HL-60 (cell line): ENCODE measurements around the gene PHF11.

Experiments
- POLR2AphosphoS5 ChIP-seq: IDR thresholded peaks from 2 replicates; pipeline ENCODE4 v1.6.1; 2012; ENCODE audit warnings: low read depth
- TF ChIP-seq, protein P1 (sequence below): IDR thresholded peaks from one replicate; pipeline ENCODE4 v1.5.1; 2011; ENCODE audit warnings: low read length, control low read depth, inconsistent platforms; ENCODE audit not compliant: insufficient read depth
- TF ChIP-seq, protein P2 (sequence below): IDR thresholded peaks from 2 replicates; pipeline ENCODE4 v1.6.1; 2012; ENCODE audit warnings: low read depth; ENCODE audit not compliant: insufficient replicate concordance

DNA sequence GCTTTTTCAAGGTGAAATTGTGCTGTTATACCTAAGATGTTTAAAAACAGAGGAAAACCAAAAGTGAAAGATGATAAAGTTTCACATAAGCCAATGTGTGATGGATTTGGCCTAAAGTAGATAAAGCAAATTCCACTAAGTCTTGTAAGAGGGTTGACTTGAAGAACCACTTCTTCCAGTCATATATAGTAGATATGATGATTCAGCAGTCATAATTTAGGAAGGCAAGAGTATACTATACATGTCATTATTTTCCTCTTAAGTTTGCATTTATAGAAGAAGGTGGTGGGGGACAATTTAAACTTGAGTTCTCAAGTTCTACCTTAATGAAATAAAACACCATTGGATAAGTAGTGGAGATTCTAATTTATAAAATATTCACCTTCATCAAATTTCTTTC is 37.3 kb downstream of the PHF11 start:
- TF ChIP-seq POLR2AphosphoS5 = no peak
- TF ChIP-seq, protein P1, sequence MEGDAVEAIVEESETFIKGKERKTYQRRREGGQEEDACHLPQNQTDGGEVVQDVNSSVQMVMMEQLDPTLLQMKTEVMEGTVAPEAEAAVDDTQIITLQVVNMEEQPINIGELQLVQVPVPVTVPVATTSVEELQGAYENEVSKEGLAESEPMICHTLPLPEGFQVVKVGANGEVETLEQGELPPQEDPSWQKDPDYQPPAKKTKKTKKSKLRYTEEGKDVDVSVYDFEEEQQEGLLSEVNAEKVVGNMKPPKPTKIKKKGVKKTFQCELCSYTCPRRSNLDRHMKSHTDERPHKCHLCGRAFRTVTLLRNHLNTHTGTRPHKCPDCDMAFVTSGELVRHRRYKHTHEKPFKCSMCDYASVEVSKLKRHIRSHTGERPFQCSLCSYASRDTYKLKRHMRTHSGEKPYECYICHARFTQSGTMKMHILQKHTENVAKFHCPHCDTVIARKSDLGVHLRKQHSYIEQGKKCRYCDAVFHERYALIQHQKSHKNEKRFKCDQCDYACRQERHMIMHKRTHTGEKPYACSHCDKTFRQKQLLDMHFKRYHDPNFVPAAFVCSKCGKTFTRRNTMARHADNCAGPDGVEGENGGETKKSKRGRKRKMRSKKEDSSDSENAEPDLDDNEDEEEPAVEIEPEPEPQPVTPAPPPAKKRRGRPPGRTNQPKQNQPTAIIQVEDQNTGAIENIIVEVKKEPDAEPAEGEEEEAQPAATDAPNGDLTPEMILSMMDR = no peak
- TF ChIP-seq, protein P2, sequence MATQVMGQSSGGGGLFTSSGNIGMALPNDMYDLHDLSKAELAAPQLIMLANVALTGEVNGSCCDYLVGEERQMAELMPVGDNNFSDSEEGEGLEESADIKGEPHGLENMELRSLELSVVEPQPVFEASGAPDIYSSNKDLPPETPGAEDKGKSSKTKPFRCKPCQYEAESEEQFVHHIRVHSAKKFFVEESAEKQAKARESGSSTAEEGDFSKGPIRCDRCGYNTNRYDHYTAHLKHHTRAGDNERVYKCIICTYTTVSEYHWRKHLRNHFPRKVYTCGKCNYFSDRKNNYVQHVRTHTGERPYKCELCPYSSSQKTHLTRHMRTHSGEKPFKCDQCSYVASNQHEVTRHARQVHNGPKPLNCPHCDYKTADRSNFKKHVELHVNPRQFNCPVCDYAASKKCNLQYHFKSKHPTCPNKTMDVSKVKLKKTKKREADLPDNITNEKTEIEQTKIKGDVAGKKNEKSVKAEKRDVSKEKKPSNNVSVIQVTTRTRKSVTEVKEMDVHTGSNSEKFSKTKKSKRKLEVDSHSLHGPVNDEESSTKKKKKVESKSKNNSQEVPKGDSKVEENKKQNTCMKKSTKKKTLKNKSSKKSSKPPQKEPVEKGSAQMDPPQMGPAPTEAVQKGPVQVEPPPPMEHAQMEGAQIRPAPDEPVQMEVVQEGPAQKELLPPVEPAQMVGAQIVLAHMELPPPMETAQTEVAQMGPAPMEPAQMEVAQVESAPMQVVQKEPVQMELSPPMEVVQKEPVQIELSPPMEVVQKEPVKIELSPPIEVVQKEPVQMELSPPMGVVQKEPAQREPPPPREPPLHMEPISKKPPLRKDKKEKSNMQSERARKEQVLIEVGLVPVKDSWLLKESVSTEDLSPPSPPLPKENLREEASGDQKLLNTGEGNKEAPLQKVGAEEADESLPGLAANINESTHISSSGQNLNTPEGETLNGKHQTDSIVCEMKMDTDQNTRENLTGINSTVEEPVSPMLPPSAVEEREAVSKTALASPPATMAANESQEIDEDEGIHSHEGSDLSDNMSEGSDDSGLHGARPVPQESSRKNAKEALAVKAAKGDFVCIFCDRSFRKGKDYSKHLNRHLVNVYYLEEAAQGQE = no peak
